Heart left ventricle (tissue), 13 donors: ENCODE results near the gene LACTBL1.
"Not testable (repeated sequence)": the region's sequence is repeated elsewhere in the genome, so short reads cannot be mapped to it uniquely, and the experiment has no call there.

Experiments
- CTCF ChIP-seq, 12 donors: fragments of 200-600 bp; sonication (generic) in 4 of 12; IDR thresholded peaks; one replicate each; pipeline versions ENCODE4 v1.5.0 to v1.8.0; 2018 to 2022; ENCODE audit warnings: antibody characterized with exemption in 12 of 12, mild to moderate bottlenecking in 5 of 12
- POLR2A ChIP-seq, 2 donors: fragments of 450-650 bp; IDR thresholded peaks; one replicate each; pipeline ENCODE4 v1.6.1; 2017; ENCODE audit warnings: antibody characterized with exemption in 2 of 2, mild to moderate bottlenecking in 2 of 2, moderate library complexity in 2 of 2
- donor health status: ischemic (EF 13 %, LVEDD 7.1; RV severe dilation, severe dysfunction).
- donor health status: DM: no; HTN: yes; CAD: no.
- donor health status: DM: no; HTN: no; CAD: no.
- donor health status: ischemic (EF 25% LVEDD 6.9; RV normal size, moderate dysfunction).
- donor health status: ischemic (EF 25% LVEDD 5.7; RV mildly dilated, moderate dysfunction).
- donor health status: ischemic (EF 35%, LVEDD 5.7; RV mildly dilated, moderate dysfunction).
- donor health status: nonischemic (EF 11% LVEDD 7.7; RV severe dilation, severe dysfunction).
- donor health status: DM: yes; HTN: yes; CAD: no.
- donor health status: PGD.
- donor health status: ischemic (EF 29% LVEDD 5.4; RV normal size, mild dysfunction).
- donor health status: nonischemic (EF 23%, LVEDD 6.1; RV moderate dilation, normal function).

- TF ChIP-seq POLR2A, CTCF (IDR thresholded peaks at IDR 0.05): not testable (repeated sequence)
These were observed 19.7 kb upstream of the LACTBL1 start for GRCh38 chr1:22992384-22992783.
